ENCODE data around the gene MRPL39.

GRCh38 chr21:25579226-25580013 is 27.9 kb downstream of the MRPL39 start:
- TF ChIP-seq, protein P1, sequence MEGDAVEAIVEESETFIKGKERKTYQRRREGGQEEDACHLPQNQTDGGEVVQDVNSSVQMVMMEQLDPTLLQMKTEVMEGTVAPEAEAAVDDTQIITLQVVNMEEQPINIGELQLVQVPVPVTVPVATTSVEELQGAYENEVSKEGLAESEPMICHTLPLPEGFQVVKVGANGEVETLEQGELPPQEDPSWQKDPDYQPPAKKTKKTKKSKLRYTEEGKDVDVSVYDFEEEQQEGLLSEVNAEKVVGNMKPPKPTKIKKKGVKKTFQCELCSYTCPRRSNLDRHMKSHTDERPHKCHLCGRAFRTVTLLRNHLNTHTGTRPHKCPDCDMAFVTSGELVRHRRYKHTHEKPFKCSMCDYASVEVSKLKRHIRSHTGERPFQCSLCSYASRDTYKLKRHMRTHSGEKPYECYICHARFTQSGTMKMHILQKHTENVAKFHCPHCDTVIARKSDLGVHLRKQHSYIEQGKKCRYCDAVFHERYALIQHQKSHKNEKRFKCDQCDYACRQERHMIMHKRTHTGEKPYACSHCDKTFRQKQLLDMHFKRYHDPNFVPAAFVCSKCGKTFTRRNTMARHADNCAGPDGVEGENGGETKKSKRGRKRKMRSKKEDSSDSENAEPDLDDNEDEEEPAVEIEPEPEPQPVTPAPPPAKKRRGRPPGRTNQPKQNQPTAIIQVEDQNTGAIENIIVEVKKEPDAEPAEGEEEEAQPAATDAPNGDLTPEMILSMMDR (IDR thresholded peaks at IDR 0.05): no peak
- TF ChIP-seq, protein P2, sequence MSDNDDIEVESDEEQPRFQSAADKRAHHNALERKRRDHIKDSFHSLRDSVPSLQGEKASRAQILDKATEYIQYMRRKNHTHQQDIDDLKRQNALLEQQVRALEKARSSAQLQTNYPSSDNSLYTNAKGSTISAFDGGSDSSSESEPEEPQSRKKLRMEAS (IDR thresholded peaks at IDR 0.05): no peak
- no peak for TF ChIP-seq POLR2A (IDR thresholded peaks at IDR 0.05; ENCODE audit: low read length)
- TF ChIP-seq, protein P3, sequence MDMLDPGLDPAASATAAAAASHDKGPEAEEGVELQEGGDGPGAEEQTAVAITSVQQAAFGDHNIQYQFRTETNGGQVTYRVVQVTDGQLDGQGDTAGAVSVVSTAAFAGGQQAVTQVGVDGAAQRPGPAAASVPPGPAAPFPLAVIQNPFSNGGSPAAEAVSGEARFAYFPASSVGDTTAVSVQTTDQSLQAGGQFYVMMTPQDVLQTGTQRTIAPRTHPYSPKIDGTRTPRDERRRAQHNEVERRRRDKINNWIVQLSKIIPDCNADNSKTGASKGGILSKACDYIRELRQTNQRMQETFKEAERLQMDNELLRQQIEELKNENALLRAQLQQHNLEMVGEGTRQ (IDR thresholded peaks at IDR 0.05): no peak
- no peak for TF ChIP-seq ZSCAN20 (CRISPR knock-in tag; IDR thresholded peaks at IDR 0.05)
- no peak for TF ChIP-seq MYC (IDR thresholded peaks at IDR 0.05; ENCODE audit: borderline replicate concordance, low read length)
- TF ChIP-seq RAD21 (conservative IDR thresholded peaks at IDR 0.05 in 1 of 2, IDR thresholded peaks at IDR 0.05 in 1 of 2): no peak
- no peak for TF ChIP-seq HOXB5 (CRISPR knock-in tag; IDR thresholded peaks at IDR 0.05)
- TF ChIP-seq GATA3 (IDR thresholded peaks at IDR 0.05; ENCODE audit: borderline replicate concordance): no peak
- TF ChIP-seq, protein P4, sequence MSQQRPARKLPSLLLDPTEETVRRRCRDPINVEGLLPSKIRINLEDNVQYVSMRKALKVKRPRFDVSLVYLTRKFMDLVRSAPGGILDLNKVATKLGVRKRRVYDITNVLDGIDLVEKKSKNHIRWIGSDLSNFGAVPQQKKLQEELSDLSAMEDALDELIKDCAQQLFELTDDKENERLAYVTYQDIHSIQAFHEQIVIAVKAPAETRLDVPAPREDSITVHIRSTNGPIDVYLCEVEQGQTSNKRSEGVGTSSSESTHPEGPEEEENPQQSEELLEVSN (IDR thresholded peaks at IDR 0.05; ENCODE audit: borderline replicate concordance, low read depth): no peak
- TF ChIP-seq CBX2 (IDR thresholded peaks at IDR 0.05; ENCODE audit: borderline replicate concordance, low read depth): no peak
